GM18951 (cell line): Measurements from ENCODE around the gene UTP11.

Experiments used
- POLR2A ChIP-seq: IDR thresholded peaks from 4 replicates; pipeline ENCODE4 v1.6.1; 2011; ENCODE audit warnings: mild to moderate bottlenecking; ENCODE audit not compliant: insufficient read length, insufficient read depth; ENCODE audit errors: extremely low read depth
- in situ Hi-C: fragments of 300-500 bp; cut with MboI; formaldehyde crosslinking; loops from one replicate; pipeline ENCODE4 v1.12.0; 2022; ENCODE audit warnings: low sequenced_read_pairs, mixed read lengths, inconsistent platforms; ENCODE audit not compliant: unreplicated experiment

UTP11 gene

GRCh38 chr1:37997256-37998088 is 15.1 kb upstream of the UTP11 start:
- in situ Hi-C loops = loop anchor here (25.0 kb wide), 1 partner anchor 410 kb away; the partner anchor contains the start of gene GNL2
- TF ChIP-seq POLR2A = no peak

GRCh38 chr1:37998089-37998808 is 14.3 kb upstream of the UTP11 start:
- no peak for TF ChIP-seq POLR2A
- in situ Hi-C loops = loop anchor here (25.0 kb wide), 1 partner anchor 411 kb away; the partner anchor contains the start of gene GNL2

- TF ChIP-seq POLR2A = no peak
- in situ Hi-C loops = loop anchor here (25.0 kb wide), 1 partner anchor 412 kb away; the partner anchor contains the start of gene GNL2
Observed at GRCh38 chr1:37998913-37999429, 13.6 kb upstream of the UTP11 start.

GRCh38 chr1:37999430-38000232 is 12.9 kb upstream of the UTP11 start:
- in situ Hi-C loops = loop anchor here (25.0 kb wide), 1 partner anchor 412 kb away; the partner anchor contains the start of gene GNL2
- no peak for TF ChIP-seq POLR2A

GRCh38 chr1:38000233-38000528 is 12.4 kb upstream of the UTP11 start:
- TF ChIP-seq POLR2A = no peak
- in situ Hi-C loops = no loop called here

- in situ Hi-C loops = no loop called here
- no peak for TF ChIP-seq POLR2A
Observed at GRCh38 chr1:38000529-38001455, 11.7 kb upstream of the UTP11 start.

- no peak for TF ChIP-seq POLR2A
- in situ Hi-C loops = no loop called here
Observed at GRCh38 chr1:38003261-38004250, 9.0 kb upstream of the UTP11 start.

GRCh38 chr1:38004284-38005108 is 8.0 kb upstream of the UTP11 start:
- in situ Hi-C loops = no loop called here

GRCh38 chr1:38005195-38006007 is 7.1 kb upstream of the UTP11 start, which contains the start of gene FHL3:
Gene FHL3 (minus strand): TSS chr1:38005514. CDS start chr1:37999412, 6,102 bp downstream.
- in situ Hi-C loops = no loop called here

More at GRCh38 chr1:38004284-38005108, 8.0 kb upstream of the UTP11 start:
- no peak for TF ChIP-seq POLR2A

More at GRCh38 chr1:38005195-38006007, 7.1 kb upstream of the UTP11 start, which contains the start of gene FHL3:
- TF ChIP-seq POLR2A = peak; percentile 60
